Fibroblast of the aortic adventitia (primary cell): Measurements from ENCODE around the gene SPOCK1. TPM values are rescaled to one million over a fixed set of nuclear protein-coding genes. Genes with fewer than 3 reads are reported as not detected.

Source experiments
- DNase-seq: peaks from one replicate; pipeline ENCODE4 v3.0.0-alpha.2; 2010; ENCODE audit warnings: low read depth
- H3K4me3 ChIP-seq: 2 replicates; pipeline ENCODE4 v1.5.1; 2011; ENCODE audit warnings: low read depth, mild to moderate bottlenecking, control low read depth, low read length, moderate library complexity
- CTCF ChIP-seq: IDR thresholded peaks from 2 replicates; pipeline ENCODE4 v1.5.1; 2011; ENCODE audit warnings: mild to moderate bottlenecking, low read length, control low read depth, inconsistent platforms; ENCODE audit not compliant: insufficient read depth
- total RNA-seq: library from RNA; depleted of rRNA; stranded (reverse); fragments of >200 nt; gene quantifications from 2 replicates; pipeline ENCODE4 v1.2.3, GENCODE V29; 2012; ENCODE audit warnings: low replicate concordance

The SPOCK1 gene
- total RNA-seq, 1 donor, result 174 TPM

DNA sequence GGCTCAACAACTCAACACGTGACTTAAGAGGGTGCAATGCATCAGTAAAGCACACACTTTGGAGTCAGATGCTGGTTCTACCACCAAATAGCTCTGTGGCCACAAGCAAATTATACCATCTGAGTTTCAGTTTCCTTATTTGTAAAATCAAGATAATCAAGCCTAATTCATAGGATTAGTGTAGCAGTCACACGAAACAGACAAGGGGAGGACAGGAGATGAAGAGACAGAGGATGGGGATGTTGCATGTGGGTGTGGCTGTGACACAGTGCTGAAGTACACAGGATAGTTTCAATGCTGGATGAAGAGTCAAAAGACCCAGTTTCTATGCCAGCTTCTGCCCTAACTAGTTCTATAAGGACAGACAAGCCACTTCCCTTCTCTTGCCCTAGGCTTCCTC, 60.2 kb downstream of the SPOCK1 start:
- no peak for DNase-seq
- no peak overlapping the region for H3K4me3 ChIP-seq
- TF ChIP-seq CTCF, result no peak

DNA sequence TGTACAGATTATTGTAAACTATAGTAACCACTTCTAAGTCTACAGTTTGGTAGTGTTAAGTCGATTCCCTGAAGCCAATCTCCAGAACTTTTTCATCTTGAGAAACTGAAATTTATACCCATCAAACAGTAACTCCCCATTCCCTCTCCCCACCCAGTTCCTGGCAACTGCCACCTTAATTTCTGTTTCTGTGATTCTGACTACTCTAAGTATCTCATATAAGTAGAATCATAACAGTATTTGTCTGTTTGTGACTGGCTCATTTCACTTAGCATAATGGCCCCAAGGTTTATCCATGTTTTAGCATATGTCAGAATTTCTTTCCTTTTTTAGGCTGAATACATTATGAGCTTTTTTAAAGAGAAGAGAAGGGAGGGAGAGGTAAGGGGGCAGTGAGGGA, 61.4 kb downstream of the SPOCK1 start:
- TF ChIP-seq CTCF, result no peak
- DNase-seq, result no peak

GRCh38 chr5:137433539-137433938, 65.6 kb downstream of the SPOCK1 start:
- no peak overlapping the region for H3K4me3 ChIP-seq
- TF ChIP-seq CTCF, result no peak
- DNase-seq, result no peak

More for the DNA sequence above, 61.4 kb downstream of the SPOCK1 start:
- H3K4me3 ChIP-seq, result no peak overlapping the region

DNA sequence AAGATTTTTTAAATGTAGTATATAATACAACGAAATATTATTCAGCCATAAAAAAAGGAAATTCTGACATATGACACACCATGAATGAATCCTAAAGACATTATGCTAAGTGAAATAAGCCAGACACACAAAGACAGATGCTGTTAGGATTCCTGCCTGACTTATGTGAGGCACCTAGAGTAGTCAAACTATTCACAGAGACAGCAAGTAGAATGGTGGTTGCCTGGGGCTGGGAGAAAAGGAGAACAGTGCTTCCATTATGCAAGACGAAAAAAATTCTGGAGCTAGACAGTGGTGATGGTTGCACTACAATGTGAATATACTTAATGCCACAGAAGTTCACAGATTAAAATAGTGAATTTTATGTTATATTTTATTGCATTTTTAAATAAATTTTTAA, 66.8 kb downstream of the SPOCK1 start:
- no peak overlapping the region for H3K4me3 ChIP-seq
- DNase-seq, result no peak
- no peak for TF ChIP-seq CTCF

DNA sequence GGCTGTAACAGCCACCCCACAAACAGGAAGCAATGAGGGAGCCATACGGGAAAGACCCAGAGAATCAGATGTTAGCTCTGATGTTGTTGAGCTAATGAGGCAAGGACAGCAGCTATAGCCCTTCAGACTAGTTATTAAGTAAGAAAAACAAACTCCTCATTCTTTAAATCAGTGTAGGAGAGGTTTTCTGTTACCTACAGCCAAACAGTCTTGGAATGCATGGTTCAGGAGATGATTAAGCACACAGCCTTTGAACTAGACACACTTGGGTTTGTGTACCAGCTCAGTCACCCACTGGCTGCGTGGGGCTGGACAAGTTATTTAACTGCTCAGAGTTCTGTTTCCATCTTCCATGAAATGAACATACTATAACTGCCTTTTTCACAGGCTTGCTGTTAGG, 68.1 kb downstream of the SPOCK1 start:
- no peak for TF ChIP-seq CTCF
- no peak overlapping the region for H3K4me3 ChIP-seq
- DNase-seq, result no peak

- no peak for TF ChIP-seq CTCF
- peak; percentile 88 for DNase-seq
- peak overlapping the region; percentile 4 for H3K4me3 ChIP-seq
These were observed 83.9 kb downstream of the SPOCK1 start for GRCh38 chr5:137415231-137415681.

DNA sequence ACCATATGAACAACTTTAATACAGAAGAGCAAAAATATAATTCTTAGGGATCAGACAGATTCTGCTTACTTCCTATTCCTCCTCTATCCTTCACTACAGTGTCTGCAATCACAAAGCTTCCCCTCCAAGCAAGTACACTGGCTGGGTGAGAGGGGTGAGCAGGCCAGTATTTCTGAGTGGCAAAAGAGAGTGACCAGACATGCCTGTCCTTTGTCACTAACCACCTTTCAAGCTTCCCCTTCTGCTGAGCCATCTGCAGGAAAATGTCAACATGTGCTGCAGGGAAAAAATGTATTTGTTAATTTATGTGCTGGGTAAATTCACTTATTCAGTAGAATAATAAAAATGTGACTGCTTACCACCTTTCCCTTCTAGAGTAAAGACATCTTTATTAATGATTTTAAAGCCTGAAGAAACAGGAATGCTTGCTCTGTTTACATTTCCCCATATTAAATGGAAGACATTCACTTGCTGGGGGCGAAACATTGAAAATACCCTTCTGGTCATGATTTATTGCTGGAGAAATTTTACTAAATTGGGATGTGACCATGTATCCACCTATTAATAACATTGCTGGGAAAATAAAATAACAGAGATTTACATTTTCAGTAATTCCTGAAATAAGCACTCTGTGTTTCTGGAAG, 84.9 kb downstream of the SPOCK1 start:
- DNase-seq, result no peak
- no peak overlapping the region for H3K4me3 ChIP-seq
- no peak for TF ChIP-seq CTCF
